Right lobe of liver (tissue), 6 donors: ENCODE measurements around the gene ISG15. TPM values are rescaled to one million over a fixed set of nuclear protein-coding genes. Genes with fewer than 3 reads are reported as not detected.

Experiments
- ATAC-seq, 4 donors: fragments of 200-7000 bp; cut with Tn5 transposase; one replicate each; pipeline ENCODE4 v1.9.1; 2020; ENCODE audit warnings: mild to moderate bottlenecking in 4 of 4, moderate library complexity in 4 of 4
- DNase-seq, 3 donors: peaks; one replicate each; pipeline ENCODE4 v3.0.0-alpha.2; 2020
- H3K27ac ChIP-seq, 3 donors: fragments of 200-600 bp; one replicate each; pipeline ENCODE4 v1.8.0; 2022
- H3K27me3 ChIP-seq, 2 donors: fragments of 200-600 bp; one replicate each; pipeline ENCODE4 v1.8.0; 2022
- H3K36me3 ChIP-seq, 4 donors: fragments of 200-600 bp; sonication (generic) in 1 of 4; one replicate each; pipeline versions ENCODE4 v1.5.1 to v1.8.0; 2017 to 2022; ENCODE audit warnings: control low read depth in 1 of 4
- H3K4me1 ChIP-seq, 4 donors: fragments of 200-600 bp; sonication (generic) in 1 of 4; one replicate each; pipeline versions ENCODE4 v1.5.1 to v1.8.0; 2017 to 2022; ENCODE audit warnings: control low read depth in 1 of 4
- H3K4me3 ChIP-seq, 3 donors: fragments of 200-600 bp; one replicate each; pipeline ENCODE4 v1.8.0; 2022
- H3K9me3 ChIP-seq, 4 donors: fragments of 200-600 bp; sonication (generic) in 1 of 4; one replicate each; pipeline versions ENCODE4 v1.5.1 to v1.8.0; 2017 to 2022; ENCODE audit warnings: control low read depth in 1 of 4
- POLR2A ChIP-seq: fragments of 450-650 bp; IDR thresholded peaks from one replicate; pipeline ENCODE4 v1.6.1; 2017; ENCODE audit warnings: antibody characterized with exemption, mild to moderate bottlenecking
- WGBS: methylation state at CpG from one replicate; pipeline ENCODE4 v1.1.6; 2018; ENCODE audit warnings: low coverage, low lambda C conversion rate; ENCODE audit not compliant: insufficient coverage; ENCODE audit errors: missing lambda C conversion rate; 5-methylcytosine and 5-hydroxymethylcytosine counted together
- intact Hi-C, 2 donors: fragments of 100-400 bp; cut with DNase I; formaldehyde crosslinking; loops; one replicate each; pipeline versions ENCODE4 v1.11.2 to v1.14.1; 2022
- total RNA-seq, 6 experiments: library from RNA; depleted of rRNA in 2 of 6; stranded (reverse); fragments of >200 nt in 2 of 6; fragmentation: NEBNext Ultra II Directional in 3 of 6; extraction: Animal tissue kit (Norgen Biotek cat#: 25700) in 3 of 6; gene quantifications; one replicate each; pipeline versions ENCODE4 v1.1.0 to v1.2.4, GENCODE V29; 2016 to 2023
- TF ChIP-seq, protein P1 (sequence below), 4 donors: fragments of 200-600 bp in 3 of 4; fragments of 450-650 bp in 1 of 4; IDR thresholded peaks; one replicate each; pipeline versions ENCODE4 v1.5.1 to v1.8.0; 2016 to 2022; ENCODE audit warnings: antibody characterized with exemption in 4 of 4, mild to moderate bottlenecking in 2 of 4
- donor health status: DM: no; HTN: yes; CAD: no.
- donor health status: DM: no; HTN: no; CAD: no.
- donor health status: DM: no; HTN: no; CAD: no.
- donor health status: DM: no; HTN: yes; CAD: no.
- donor health status: DM: no; HTN: yes; CAD: no.

The ISG15 gene
- total RNA-seq, 6 experiments from 2014 or later: 16.3 to 98.7 (median 26.4) TPM

DNA sequence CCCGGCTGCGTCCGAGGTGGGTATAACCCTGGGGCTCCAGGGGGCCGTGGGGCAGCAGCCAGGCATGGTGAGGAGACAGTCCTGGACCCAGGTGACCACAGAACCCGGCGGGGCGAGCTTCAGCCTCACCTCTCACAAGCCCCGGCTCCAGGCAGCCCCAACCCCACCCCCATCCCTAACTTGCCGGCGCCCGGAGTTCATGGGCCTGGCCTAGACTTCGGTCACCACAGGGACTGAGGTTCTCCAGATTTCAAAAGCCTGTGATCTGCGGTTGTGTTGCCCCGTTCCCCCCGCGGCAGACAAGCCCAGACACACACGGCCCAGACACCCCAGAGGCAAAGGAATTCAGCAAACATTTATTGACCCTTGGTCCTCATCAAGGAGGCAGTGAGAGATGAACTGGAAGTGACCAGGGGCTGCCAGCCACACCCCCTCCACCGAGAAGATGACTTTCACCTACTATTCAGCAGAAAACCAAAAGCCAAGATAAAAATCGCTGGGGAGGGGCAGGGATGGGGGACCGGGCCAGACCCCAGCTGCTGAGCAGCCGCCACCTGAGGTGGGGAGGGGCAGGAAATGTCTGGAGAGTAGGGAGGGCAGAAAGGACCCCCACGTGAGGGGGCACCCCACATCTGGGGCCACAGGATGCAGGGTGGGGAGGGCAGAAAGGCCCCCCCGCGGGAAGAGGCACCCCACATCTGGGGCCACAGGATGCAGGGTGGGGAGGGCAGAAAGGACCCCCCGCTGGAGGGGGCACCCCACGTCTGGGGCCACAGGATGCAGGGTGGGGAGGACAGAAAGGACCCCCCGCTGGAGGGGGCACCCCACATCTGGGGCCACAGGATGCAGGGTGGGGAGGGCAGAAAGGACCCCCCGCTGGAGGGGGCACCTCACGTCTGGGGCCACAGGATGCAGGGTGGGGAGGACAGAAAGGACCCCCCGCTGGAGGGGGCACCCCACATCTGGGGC is 17.3 kb upstream of the ISG15 start:
- DNase-seq (peak in 1 of 3 donors; percentile 46), ATAC-seq (no peak)
- TF ChIP-seq POLR2A: no peak
- TF ChIP-seq, protein P1, sequence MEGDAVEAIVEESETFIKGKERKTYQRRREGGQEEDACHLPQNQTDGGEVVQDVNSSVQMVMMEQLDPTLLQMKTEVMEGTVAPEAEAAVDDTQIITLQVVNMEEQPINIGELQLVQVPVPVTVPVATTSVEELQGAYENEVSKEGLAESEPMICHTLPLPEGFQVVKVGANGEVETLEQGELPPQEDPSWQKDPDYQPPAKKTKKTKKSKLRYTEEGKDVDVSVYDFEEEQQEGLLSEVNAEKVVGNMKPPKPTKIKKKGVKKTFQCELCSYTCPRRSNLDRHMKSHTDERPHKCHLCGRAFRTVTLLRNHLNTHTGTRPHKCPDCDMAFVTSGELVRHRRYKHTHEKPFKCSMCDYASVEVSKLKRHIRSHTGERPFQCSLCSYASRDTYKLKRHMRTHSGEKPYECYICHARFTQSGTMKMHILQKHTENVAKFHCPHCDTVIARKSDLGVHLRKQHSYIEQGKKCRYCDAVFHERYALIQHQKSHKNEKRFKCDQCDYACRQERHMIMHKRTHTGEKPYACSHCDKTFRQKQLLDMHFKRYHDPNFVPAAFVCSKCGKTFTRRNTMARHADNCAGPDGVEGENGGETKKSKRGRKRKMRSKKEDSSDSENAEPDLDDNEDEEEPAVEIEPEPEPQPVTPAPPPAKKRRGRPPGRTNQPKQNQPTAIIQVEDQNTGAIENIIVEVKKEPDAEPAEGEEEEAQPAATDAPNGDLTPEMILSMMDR (IDR thresholded peaks at IDR 0.05): no peak
- Histone ChIP-seq H3K27ac (no peak overlapping the region), H3K27me3 (peaks cover 6 to 14% of the 10 kb centered on the region in 2 donors), H3K4me3 (no peak overlapping the region), H3K36me3 (no peaks in the 10 kb centered on the region), H3K9me3 (no peaks in the 10 kb centered on the region), H3K4me1 (peaks cover 0 to 26% (median 0%) of the 10 kb centered on the region in 4 donors)
- 18% methylated on average over 10 of the region's 30 CpGs for WGBS
- intact Hi-C loops: no loop called here

DNA sequence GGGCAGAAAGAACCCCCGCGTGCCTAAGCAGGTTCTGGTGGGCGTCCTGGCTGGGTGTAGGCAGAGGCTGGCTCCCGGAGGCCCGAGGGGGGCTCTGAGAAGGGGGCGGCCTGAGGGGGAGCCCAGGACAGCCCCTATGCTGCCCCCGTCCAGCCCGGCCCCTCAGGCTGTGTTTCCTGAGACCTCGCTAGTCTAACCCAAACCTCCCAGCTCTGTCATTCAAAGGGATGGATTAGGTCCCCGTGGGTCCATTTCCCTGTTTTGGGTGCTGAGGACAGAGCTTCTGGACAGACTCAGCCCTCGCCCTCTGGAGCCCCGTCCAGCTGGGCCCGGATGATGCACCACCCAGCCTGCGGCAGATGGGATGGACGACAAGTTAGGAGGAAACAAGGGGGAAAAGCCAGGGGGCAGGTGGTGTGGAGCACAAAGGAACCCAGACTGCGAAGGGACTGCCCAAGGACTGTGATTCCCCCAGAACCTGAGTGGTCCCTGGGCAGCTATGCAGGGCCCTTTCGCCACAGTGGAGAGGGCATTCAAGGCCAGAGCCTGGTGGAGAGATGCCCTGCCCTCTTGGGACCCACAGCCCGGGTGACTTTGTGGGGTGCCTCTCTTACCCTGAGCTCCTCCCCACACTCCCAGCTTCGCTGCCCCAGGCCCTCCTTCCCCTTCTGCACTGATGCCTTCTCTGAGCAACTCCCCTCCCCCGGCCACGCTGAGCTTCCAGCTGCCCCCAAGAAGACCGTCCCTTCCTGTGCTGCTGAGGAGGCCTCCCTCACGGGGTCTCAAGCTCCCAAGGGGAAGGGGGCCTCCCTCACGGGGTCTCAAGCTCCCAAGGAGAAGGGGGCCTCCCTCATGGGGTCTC is 16.2 kb upstream of the ISG15 start:
- WGBS: 35% methylated on average over 6 of the region's 24 CpGs
- no peaks in the 10 kb centered on the region for H3K9me3 ChIP-seq
- H3K36me3 ChIP-seq: no peaks in the 10 kb centered on the region
- no peak overlapping the region for H3K4me3 ChIP-seq
- H3K27me3 ChIP-seq: peaks cover 6 to 14% of the 10 kb centered on the region in 2 donors
- ATAC-seq: no peak
- no peak overlapping the region for H3K27ac ChIP-seq
- no peak for DNase-seq
- H3K4me1 ChIP-seq: peaks cover 0 to 34% (median 0%) of the 10 kb centered on the region in 4 donors
- intact Hi-C loops: no loop called here
- TF ChIP-seq POLR2A: no peak
- TF ChIP-seq, protein P1 (IDR thresholded peaks at IDR 0.05): no peak

DNA sequence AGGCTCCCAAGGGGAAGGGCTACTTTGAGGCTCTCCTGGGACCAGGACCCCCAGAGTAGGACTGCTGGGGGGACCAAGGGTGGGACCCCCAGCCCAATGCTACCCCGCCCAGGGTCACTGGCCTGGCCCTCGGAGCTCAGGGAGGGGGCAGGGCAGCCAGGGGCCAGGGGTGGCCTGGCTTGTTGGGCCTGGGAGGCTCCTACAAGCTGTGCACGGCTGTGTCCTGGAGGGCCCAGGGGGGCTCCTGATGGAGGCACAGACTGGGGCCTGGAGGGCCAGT is 15.6 kb upstream of the ISG15 start:
- DNase-seq: peak in 1 of 3 donors; percentile 27

More for the DNA sequence above, 15.6 kb upstream of the ISG15 start:
- TF ChIP-seq POLR2A: no peak
- TF ChIP-seq, protein P1 (IDR thresholded peaks at IDR 0.05): no peak
- intact Hi-C loops: no loop called here
- peaks cover 0 to 34% (median 0%) of the 10 kb centered on the region in 4 donors for H3K4me1 ChIP-seq
- no peaks in the 10 kb centered on the region for H3K9me3 ChIP-seq
- H3K27ac ChIP-seq: no peak overlapping the region
- no peaks in the 10 kb centered on the region for H3K36me3 ChIP-seq
- WGBS: no CpG with 5 or more reads among the region's 3 CpGs
- ATAC-seq: no peak
- no peak overlapping the region for H3K4me3 ChIP-seq
- H3K27me3 ChIP-seq: peaks cover 6 to 14% of the 10 kb centered on the region in 2 donors
